ENCODE data around the gene CIPC. TPM values are rescaled to one million over a fixed set of nuclear protein-coding genes. Genes with fewer than 3 reads are reported as not detected.

The CIPC gene
- total RNA-seq, 1 experiment from 2014 or later: 20.6 TPM

DNA sequence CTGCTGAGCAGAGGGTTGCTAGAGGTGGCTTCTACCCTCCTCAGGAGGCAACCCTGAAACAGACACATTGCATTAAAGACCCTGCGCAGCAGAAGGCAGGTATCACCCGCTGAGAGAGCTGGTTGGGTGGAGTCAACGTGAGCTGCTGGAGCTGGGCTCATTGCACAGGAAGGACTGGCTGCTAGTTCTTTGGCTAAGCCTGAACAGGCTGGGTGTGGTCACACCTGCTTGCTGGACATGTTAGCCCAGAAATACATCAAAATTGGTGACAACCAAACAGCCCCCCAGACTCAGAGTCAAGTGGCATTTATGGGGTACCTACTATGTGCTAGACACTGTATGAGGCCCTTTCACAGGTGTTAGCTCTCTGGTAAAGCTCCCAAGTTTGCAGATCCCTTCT is 35.8 kb upstream of the CIPC start:
- no peaks in the 10 kb centered on the region for H3K36me3 ChIP-seq (ENCODE audit: control insufficient read depth in 1 of 2, insufficient read depth in 2 of 2, low read length in 2 of 2)
- no peak for ATAC-seq
- no TSS peak for BruUV-seq (replicated peaks)
- H3K9ac ChIP-seq (ENCODE audit: low read length): no peak overlapping the region
- intact Hi-C loops (cut with micrococcal nuclease): loop anchor here (10.0 kb wide), 1 partner anchor 347 kb away; no protein-coding TSS in a partner anchor
- TF ChIP-seq TCF7L2 (IDR thresholded peaks at IDR 0.05; ENCODE audit: borderline replicate concordance, extremely low read depth, insufficient read depth, insufficient read length): no peak
- TF ChIP-seq POLR2AphosphoS5 (IDR thresholded peaks at IDR 0.05; ENCODE audit: low read depth, low read length): no peak
- no peak for TF ChIP-seq ZNF274 (IDR thresholded peaks at IDR 0.05; ENCODE audit: low read depth, low read length)
- no peak for TF ChIP-seq POLR2A (IDR thresholded peaks at IDR 0.05; ENCODE audit: borderline replicate concordance, extremely low read depth, insufficient read depth, insufficient read length)
- TF ChIP-seq RAD21 (IDR thresholded peaks at IDR 0.05; ENCODE audit: low read depth): no peak
- TF ChIP-seq SIN3A (IDR thresholded peaks at IDR 0.05; ENCODE audit: low read depth): no peak
- TF ChIP-seq ZFX (IDR thresholded peaks at IDR 0.05): no peak
- TF ChIP-seq SRF (IDR thresholded peaks at IDR 0.05; ENCODE audit: low read depth): no peak
- TF ChIP-seq CBX3 (IDR thresholded peaks at IDR 0.05; ENCODE audit: low read depth): no peak
- no peak for TF ChIP-seq JUND (IDR thresholded peaks at IDR 0.05)
- TF ChIP-seq, protein P1, sequence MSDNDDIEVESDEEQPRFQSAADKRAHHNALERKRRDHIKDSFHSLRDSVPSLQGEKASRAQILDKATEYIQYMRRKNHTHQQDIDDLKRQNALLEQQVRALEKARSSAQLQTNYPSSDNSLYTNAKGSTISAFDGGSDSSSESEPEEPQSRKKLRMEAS (IDR thresholded peaks at IDR 0.05): no peak
- TF ChIP-seq, protein P2, sequence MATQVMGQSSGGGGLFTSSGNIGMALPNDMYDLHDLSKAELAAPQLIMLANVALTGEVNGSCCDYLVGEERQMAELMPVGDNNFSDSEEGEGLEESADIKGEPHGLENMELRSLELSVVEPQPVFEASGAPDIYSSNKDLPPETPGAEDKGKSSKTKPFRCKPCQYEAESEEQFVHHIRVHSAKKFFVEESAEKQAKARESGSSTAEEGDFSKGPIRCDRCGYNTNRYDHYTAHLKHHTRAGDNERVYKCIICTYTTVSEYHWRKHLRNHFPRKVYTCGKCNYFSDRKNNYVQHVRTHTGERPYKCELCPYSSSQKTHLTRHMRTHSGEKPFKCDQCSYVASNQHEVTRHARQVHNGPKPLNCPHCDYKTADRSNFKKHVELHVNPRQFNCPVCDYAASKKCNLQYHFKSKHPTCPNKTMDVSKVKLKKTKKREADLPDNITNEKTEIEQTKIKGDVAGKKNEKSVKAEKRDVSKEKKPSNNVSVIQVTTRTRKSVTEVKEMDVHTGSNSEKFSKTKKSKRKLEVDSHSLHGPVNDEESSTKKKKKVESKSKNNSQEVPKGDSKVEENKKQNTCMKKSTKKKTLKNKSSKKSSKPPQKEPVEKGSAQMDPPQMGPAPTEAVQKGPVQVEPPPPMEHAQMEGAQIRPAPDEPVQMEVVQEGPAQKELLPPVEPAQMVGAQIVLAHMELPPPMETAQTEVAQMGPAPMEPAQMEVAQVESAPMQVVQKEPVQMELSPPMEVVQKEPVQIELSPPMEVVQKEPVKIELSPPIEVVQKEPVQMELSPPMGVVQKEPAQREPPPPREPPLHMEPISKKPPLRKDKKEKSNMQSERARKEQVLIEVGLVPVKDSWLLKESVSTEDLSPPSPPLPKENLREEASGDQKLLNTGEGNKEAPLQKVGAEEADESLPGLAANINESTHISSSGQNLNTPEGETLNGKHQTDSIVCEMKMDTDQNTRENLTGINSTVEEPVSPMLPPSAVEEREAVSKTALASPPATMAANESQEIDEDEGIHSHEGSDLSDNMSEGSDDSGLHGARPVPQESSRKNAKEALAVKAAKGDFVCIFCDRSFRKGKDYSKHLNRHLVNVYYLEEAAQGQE (IDR thresholded peaks at IDR 0.05; ENCODE audit: low read depth): no peak
- no peaks in the 10 kb centered on the region for H3K79me2 ChIP-seq (ENCODE audit: insufficient read depth, low read length)
- DNase-seq (ENCODE audit: low read depth, low spot score): no peak
- H3K4me2 ChIP-seq (ENCODE audit: low read length): no peak overlapping the region; the same call in 1 of the 2 replicates
- H3K4me3 ChIP-seq (replicated peaks in 1 of 2; ENCODE audit: low read depth in 1 of 2, low read length in 2 of 2): no peak overlapping the region
- ChIA-PET CTCF (interaction anchor here (0.8 to 3.6 kb wide), 5 partner anchors 8 to 186 kb away, joined by 3 to 10 read pairs (median 4); no protein-coding TSS in a partner anchor), POLR2A (interaction anchor here (0.7 kb wide), 1 partner anchor 38 kb away, joined by 3 read pairs; no protein-coding TSS in a partner anchor), RAD21 (ENCODE audit: low non-redundant PET in 1 of 2, low total read pairs in 2 of 2, uncharacterized antibody in 2 of 2, unreplicated experiment in 2 of 2) (no interaction called here)
- no peaks in the 10 kb centered on the region for H3K9me3 ChIP-seq (ENCODE audit: control insufficient read depth in 1 of 2, insufficient read depth in 1 of 2, low read depth in 1 of 2, low read length in 2 of 2)
- H3K27ac ChIP-seq (ENCODE audit: low read depth, low read length): no peak overlapping the region
- no peaks in the 10 kb centered on the region for H3K9me2 ChIP-seq (ENCODE audit: insufficient read depth)
- H4K20me1 ChIP-seq (ENCODE audit: insufficient read depth): no peaks in the 10 kb centered on the region
- no peak overlapping the region for H2AFZ ChIP-seq (ENCODE audit: low read depth, low read length, poor library complexity, severe bottlenecking)
- H3K4me1 ChIP-seq (ENCODE audit: control insufficient read depth in 1 of 2, insufficient read depth in 2 of 2, low read length in 2 of 2): peaks cover 15 to 27% of the 10 kb centered on the region in 2 experiments
- no peaks in the 10 kb centered on the region for H3K27me3 ChIP-seq (ENCODE audit: insufficient read depth, low read length)
